ENCODE data around the gene TREH.
"Not testable (repeated sequence)": the region's sequence is repeated elsewhere in the genome, so short reads cannot be mapped to it uniquely, and the experiment has no call there.

TREH gene

GRCh38 chr11:118682372-118682771, 2.9 kb upstream of the TREH start:
- H3K4me2 ChIP-seq, result no peak overlapping the region
- H3K36me3 ChIP-seq, result no peaks in the 10 kb centered on the region
- H3K4me3 ChIP-seq, result no peak overlapping the region
- no peak overlapping the region for H3K9ac ChIP-seq
- H3K9me3 ChIP-seq (replicated peaks in 1 of 11), result 0 out of 22 replicates have a peak, but pooled peaks cover 0 to 2% (median 0%) of the 10 kb centered on the region in 11 experiments
- peaks cover 0 to 13% (median 6%) of the 10 kb centered on the region in 10 experiments; a peak in 12 of 20 replicates for H3K4me1 ChIP-seq
- no peaks in the 10 kb centered on the region for H4K20me1 ChIP-seq
- no peak overlapping the region for H3K27ac ChIP-seq
- H3K27me3 ChIP-seq, result no peaks in the 10 kb centered on the region
- no peak for TF ChIP-seq Cebpa-rat (IDR thresholded peaks at IDR 0.05)

DNA sequence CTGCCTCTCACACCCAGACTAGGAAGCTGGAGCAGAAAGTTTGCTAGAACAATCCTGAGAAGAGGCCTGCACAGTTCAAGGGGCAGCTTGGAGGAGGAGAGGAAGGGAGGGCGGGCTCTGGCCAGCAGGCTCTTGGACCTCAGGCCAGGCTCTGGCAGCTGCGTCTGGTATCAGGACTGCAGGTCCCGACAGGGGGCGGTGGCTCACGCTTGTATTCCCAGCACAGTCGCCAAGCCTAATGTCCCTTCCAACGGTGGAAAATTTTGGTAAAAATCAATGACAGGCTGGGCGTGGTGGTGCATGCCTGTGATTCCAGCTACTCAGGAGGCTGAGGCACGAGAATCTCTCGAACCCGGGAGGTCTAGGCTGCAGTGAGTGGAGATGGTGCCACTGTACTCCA, 542 bp downstream of the TREH start:
- H3K27ac ChIP-seq, H4K20me1 ChIP-seq, H3K4me2 ChIP-seq, H3K4me1 ChIP-seq, H3K36me3 ChIP-seq, H3K27me3 ChIP-seq, H3K4me3 ChIP-seq, H3K9ac ChIP-seq: not testable (repeated sequence)
- peaks cover 8 to 26% (median 17%) of the 10 kb centered on the region in 11 experiments; a peak in 20 of 22 replicates for H3K9me3 ChIP-seq (replicated peaks in 1 of 11)

- Histone ChIP-seq H4K20me1 (no peaks in the 10 kb centered on the region), H3K4me3 (no peak overlapping the region), H3K9ac (no peak overlapping the region), H3K27me3 (no peaks in the 10 kb centered on the region), H3K9me3 (replicated peaks in 1 of 11) (peaks cover 8 to 26% (median 17%) of the 10 kb centered on the region in 11 experiments; a peak in 20 of 22 replicates), H3K4me2 (no peak overlapping the region), H3K27ac (no peak overlapping the region), H3K4me1 (peaks cover 0 to 8% (median 2%) of the 10 kb centered on the region in 10 experiments; a peak in 5 of 20 replicates), H3K36me3 (no peaks in the 10 kb centered on the region)
- no peak for TF ChIP-seq Cebpa-rat (IDR thresholded peaks at IDR 0.05)
Observed at GRCh38 chr11:118677977-118678376, 1.5 kb downstream of the TREH start.

DNA sequence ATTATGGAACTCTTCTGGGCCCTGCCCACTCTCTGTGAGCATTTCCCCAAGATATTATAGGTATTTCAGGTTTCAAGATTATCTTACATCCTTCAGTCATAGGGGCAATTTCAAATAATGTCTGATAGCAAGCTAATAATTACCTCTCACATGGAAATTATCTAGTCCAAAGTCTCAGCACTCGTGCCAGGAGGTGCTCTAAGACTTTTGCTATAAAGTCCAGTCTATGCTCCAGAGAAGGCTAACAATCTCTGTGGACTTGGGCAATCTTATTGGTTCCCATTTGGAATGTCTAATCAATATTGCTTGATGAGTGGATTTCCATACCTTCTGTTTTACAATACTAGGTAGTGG, 5.4 kb downstream of the TREH start:
- no peak overlapping the region for H3K9ac ChIP-seq
- H3K27ac ChIP-seq, result no peak overlapping the region
- no peak overlapping the region for H3K4me3 ChIP-seq
- no peak overlapping the region for H3K4me2 ChIP-seq
- H3K36me3 ChIP-seq, result no peaks in the 10 kb centered on the region
- H3K27me3 ChIP-seq, result no peaks in the 10 kb centered on the region
- no peak for TF ChIP-seq Cebpa-rat (IDR thresholded peaks at IDR 0.05)
- H3K4me1 ChIP-seq, result no peaks in the 10 kb centered on the region
- H4K20me1 ChIP-seq, result no peaks in the 10 kb centered on the region
- peaks cover 8 to 40% (median 22%) of the 10 kb centered on the region in 11 experiments; a peak in 20 of 22 replicates for H3K9me3 ChIP-seq (replicated peaks in 1 of 11)

- Histone ChIP-seq H3K9ac (no peak overlapping the region), H3K36me3 (no peaks in the 10 kb centered on the region), H4K20me1 (no peaks in the 10 kb centered on the region), H3K4me1 (no peaks in the 10 kb centered on the region), H3K4me2 (no peak overlapping the region), H3K9me3 (replicated peaks in 1 of 11) (peaks cover 8 to 40% (median 22%) of the 10 kb centered on the region in 11 experiments; a peak in 20 of 22 replicates), H3K4me3 (no peak overlapping the region), H3K27ac (no peak overlapping the region), H3K27me3 (no peaks in the 10 kb centered on the region)
- TF ChIP-seq Cebpa-rat (IDR thresholded peaks at IDR 0.05), result no peak
Observed at GRCh38 chr11:118673361-118674081, 5.9 kb downstream of the TREH start.

- Histone ChIP-seq H3K9ac (no peak overlapping the region), H3K4me3 (no peak overlapping the region), H3K9me3 (replicated peaks in 1 of 11) (peaks cover 8 to 40% (median 22%) of the 10 kb centered on the region in 11 experiments; a peak in 20 of 22 replicates), H3K27me3 (no peaks in the 10 kb centered on the region), H4K20me1 (no peaks in the 10 kb centered on the region), H3K4me1 (no peaks in the 10 kb centered on the region), H3K4me2 (no peak overlapping the region), H3K36me3 (no peaks in the 10 kb centered on the region), H3K27ac (no peak overlapping the region)
- TF ChIP-seq Cebpa-rat (IDR thresholded peaks at IDR 0.05), result no peak
Observed at GRCh38 chr11:118672846-118673245, 6.6 kb downstream of the TREH start.

DNA sequence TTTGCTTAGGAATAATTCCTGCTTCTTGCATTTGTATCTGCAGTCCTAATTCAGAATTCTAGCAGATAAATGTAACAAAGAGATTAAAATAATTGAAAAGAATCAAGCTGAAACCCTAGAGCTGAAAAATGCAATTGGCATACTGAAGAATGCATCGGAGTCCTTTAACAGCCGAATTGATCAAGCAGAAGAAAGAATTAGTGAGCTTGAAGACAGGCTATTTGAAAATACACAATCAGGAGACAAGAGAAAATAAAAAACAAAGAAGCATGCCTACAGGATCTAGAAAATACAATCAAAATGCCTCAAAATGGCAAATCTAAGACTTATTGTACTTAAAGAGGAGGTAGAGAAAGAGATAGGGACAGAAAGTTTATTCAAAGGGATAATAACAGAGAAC, 8.2 kb downstream of the TREH start:
- Histone ChIP-seq H3K27me3 (no peaks in the 10 kb centered on the region), H3K4me2 (no peak overlapping the region), H4K20me1 (no peaks in the 10 kb centered on the region), H3K36me3 (no peaks in the 10 kb centered on the region), H3K4me3 (no peak overlapping the region), H3K4me1 (no peaks in the 10 kb centered on the region), H3K9me3 (replicated peaks in 1 of 11) (peaks cover 8 to 29% (median 15%) of the 10 kb centered on the region in 11 experiments; a peak in 20 of 22 replicates), H3K9ac (no peak overlapping the region), H3K27ac (no peak overlapping the region)
- TF ChIP-seq Cebpa-rat (IDR thresholded peaks at IDR 0.05), result no peak

DNA sequence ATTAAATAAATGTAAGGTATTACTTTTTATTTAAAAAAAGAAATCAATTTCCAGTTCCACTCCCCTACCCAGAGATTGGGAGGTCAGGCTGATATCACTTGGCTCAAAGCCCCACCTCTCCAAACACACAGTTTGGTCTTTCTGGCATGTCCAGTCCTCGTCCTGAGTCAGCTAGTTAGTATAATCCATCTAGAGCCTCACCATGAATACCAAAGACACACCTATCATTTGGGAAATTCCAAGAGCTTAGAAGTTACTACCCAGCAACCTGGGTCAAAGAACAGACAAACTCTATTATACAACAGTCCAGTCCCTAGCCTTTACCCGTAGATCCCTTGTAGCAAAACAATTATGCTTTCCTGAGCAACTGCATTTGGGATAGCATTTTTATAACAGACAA, 9.4 kb downstream of the TREH start:
- Histone ChIP-seq H3K9me3 (replicated peaks in 1 of 11) (peaks cover 0 to 17% (median 4%) of the 10 kb centered on the region in 11 experiments; a peak in 9 of 22 replicates), H3K4me1 (0 out of 20 replicates have a peak, but pooled peaks cover 0 to 5% (median 0%) of the 10 kb centered on the region in 10 experiments), H4K20me1 (no peaks in the 10 kb centered on the region), H3K4me2 (no peak overlapping the region), H3K9ac (no peak overlapping the region), H3K27me3 (no peaks in the 10 kb centered on the region), H3K27ac (no peak overlapping the region), H3K36me3 (no peaks in the 10 kb centered on the region), H3K4me3 (no peak overlapping the region)
- no peak for TF ChIP-seq Cebpa-rat (IDR thresholded peaks at IDR 0.05)

DNA sequence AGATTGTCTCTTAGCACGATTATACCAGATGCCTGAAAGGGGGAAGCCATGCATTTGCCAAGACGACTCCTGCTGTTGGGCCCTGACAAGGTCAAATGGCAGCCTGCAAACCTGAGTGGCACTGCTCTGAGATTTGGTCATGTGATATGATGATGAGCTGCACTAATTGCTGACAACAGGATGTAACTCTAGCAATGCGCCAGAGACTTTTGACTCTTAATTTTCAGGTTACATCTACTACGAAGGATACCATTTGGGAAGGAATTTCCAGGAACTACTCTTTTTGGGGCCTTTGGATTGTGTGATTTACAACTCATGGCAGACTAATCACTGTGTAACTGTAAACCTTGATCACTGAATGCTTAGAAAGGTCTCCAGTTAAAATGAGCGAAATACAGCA, 13.1 kb downstream of the TREH start:
- Histone ChIP-seq H3K4me3 (no peak overlapping the region), H3K9ac (no peak overlapping the region), H3K36me3 (no peaks in the 10 kb centered on the region), H4K20me1 (0 out of 22 replicates have a peak, but pooled peaks cover 0 to 4% (median 0%) of the 10 kb centered on the region in 11 experiments), H3K27me3 (no peaks in the 10 kb centered on the region), H3K4me1 (0 out of 20 replicates have a peak, but pooled peaks cover 0 to 5% (median 0%) of the 10 kb centered on the region in 10 experiments), H3K27ac (no peak overlapping the region), H3K4me2 (no peak overlapping the region), H3K9me3 (replicated peaks in 1 of 11) (peaks cover 0 to 9% (median 2%) of the 10 kb centered on the region in 11 experiments; a peak in 5 of 22 replicates)
- TF ChIP-seq Cebpa-rat (IDR thresholded peaks at IDR 0.05), result no peak

GRCh38 chr11:118663902-118664301, 15.5 kb downstream of the TREH start:
- Histone ChIP-seq H3K4me3 (no peak overlapping the region), H3K36me3 (no peaks in the 10 kb centered on the region), H3K27ac (no peak overlapping the region), H4K20me1 (peaks cover 0 to 13% (median 0%) of the 10 kb centered on the region in 11 experiments; a peak in 3 of 22 replicates), H3K9ac (no peak overlapping the region), H3K9me3 (replicated peaks in 1 of 11) (no peaks in the 10 kb centered on the region), H3K4me2 (no peak overlapping the region), H3K27me3 (no peaks in the 10 kb centered on the region), H3K4me1 (peaks cover 0 to 15% (median 5%) of the 10 kb centered on the region in 10 experiments; a peak in 15 of 20 replicates)
- no peak for TF ChIP-seq Cebpa-rat (IDR thresholded peaks at IDR 0.05)

All from BLaER1 treated with 17β-estradiol and CSF1 and Interleukin-3, amounts not matched to agents 10 nM and 100 nM (cell line).